ENCODE results near the gene C9orf43.

C9orf43 gene

DNA sequence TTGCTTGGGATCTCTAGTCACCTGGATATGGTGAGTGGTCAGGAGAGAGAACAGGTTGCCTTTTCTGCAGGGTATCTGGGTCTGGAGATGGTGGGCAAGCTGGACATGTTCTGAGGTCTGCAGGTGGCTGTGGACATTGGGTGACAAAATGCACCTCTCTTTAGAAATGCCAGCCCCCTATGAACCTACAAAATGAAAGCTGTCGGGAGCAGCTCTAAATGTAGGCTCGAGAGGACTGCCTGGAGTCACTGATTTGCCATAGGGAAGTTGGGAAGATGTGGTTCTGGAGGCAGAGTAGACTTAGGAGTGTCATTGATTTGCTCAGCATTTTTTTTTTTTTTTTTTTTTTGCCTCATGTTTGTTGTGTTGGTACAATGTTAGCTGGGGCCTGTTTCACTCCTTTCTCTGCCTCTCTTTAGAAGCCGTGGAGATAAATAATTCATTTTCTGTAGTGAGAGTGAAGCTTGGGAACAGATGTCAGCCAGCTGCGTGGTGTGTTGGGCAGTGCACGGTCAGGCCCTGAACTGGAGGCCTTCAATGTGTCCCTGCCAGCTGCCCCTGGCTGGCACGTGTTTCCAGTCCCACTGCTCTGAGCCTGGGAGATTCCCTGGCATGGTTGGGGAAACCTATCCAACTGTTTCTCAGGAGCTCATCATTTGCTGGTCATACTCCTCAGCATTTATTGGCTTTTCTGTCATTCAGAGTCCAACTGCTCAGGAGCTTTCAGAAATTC is 58.3 kb downstream of the C9orf43 start:
- no peak for DNase-seq (ENCODE audit: low spot score)

DNA sequence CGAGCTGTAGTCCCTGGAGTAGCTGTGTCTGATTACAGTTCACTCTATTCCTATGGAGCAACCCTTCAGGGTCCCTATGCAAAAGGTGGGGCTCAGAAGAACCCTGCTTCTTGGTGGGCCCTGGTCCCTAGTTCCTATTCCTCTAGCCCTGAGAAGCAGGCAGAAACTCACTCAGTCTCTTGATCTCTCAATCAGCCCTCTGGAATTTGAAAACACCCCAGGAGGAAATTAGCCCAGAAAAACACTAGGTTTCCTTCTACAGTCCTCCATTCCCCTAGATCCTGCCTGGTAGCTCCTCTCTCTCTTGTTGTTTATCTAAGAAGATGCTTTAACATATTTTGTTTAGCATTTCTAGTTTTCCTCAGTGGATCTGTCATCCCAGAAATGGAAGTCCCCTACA is 60.6 kb downstream of the C9orf43 start:
- no peak for DNase-seq (ENCODE audit: low spot score)

DNA sequence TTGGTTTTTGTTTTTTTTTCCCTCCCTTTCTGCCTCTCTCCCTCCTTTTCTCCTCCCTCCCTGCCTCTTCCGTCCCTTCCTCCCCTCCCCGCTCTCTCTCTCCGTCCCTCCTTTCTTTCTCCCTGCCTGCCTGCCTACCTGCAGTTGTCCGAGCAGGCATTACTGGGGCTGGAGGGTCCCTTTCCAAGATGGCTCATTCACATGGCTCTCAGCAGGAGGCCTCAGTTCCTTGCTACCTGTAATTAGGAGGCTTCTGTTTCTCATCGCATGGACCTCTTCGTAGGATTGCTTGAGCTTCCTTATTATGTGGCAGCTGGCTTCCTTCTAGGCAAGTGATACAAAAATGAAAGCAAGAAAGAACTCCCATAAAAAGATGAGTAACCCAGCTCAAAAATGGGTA is 61.0 kb downstream of the C9orf43 start:
- no peak for DNase-seq (ENCODE audit: low spot score)

DNA sequence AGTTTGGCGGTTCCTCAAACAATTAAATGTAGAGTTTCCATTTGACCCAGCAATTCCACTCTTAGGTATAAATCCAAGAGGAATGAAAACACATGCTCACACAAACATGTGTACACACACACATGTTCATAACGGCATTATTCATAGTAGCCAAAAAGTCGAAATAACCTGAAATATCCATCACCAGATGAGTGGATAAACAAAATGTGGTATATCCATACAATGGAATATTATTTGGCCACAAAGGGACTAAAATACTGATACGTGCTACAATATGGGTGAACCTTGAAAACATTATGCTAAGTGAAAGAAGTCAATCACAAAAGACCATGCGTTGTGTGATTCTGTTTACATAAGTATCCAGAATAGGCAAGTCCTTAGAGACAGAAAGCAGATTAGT is 61.7 kb downstream of the C9orf43 start:
- DNase-seq (ENCODE audit: low spot score), result no peak

DNA sequence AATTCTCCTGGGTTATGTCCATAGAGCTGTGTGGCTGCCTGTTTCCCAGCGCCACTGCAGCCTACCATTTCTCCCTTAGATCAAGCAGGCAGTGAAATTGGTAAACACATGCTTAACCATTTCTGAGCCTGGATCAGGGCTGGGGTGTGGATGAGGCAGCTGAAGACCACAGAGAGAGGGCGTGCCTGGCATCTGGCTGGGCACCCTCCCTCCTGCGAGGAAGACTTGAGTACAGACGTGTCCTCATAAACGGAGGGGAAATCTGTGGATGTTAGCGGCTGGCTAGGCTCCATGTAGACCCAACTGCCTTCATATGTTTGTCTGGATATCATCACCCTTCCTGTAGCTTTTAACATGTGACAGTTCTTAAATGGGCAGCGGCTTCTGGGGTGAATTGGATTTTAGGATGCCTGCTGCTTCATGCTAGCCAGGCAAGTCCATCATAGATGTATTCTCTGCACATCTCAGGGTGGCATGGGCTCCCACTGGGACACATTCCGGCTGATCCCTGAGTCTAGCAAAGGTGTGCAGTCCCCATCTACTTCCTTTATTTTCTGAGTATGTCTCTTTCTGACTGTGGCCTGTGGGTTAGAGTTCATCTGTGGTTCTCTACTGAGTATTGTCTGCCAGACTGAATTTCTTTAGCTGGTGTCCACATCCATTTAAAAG is 63.9 kb downstream of the C9orf43 start:
- no peak for DNase-seq (ENCODE audit: low spot score)

DNA sequence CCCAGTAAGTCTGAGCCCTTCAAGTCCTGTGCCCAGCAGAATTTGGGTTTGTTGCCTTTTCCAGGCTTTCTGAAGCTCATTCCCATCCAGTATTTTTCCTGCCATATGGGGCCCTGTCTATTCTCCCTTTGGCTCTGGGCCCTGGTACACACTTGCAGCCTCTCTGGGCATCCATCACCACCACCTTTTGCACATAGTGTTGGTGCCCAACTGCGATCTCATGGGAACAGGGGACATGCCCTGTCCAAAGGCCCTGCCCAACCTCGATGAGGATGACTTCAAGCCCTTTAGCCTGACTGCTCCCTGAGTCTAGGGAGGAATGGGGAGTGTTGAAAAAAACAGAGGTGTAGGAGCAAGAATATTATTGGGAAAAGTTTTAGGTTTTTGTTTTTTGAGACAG is 64.5 kb downstream of the C9orf43 start:
- DNase-seq (ENCODE audit: low spot score), result no peak

DNA sequence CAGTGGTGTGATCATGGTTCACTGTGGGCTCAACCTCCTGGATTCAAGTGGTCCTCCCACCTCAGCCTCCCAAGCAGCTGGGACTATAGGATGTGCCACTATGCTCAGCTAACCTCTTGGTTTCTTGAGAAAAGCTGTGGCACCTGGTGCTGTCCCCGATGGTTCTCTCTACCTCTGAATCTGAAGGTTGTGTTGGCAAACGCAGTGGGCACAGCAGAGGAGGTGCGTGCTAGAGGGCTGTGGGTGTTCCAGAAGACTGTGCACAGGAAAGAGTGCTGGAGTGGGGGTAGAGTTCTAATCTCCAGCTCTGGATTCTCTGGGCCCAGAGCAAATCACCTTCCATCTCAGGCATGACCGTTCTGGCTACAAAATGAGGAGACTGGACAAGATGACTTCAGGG is 65.4 kb downstream of the C9orf43 start:
- no peak for DNase-seq (ENCODE audit: low spot score)

DNA sequence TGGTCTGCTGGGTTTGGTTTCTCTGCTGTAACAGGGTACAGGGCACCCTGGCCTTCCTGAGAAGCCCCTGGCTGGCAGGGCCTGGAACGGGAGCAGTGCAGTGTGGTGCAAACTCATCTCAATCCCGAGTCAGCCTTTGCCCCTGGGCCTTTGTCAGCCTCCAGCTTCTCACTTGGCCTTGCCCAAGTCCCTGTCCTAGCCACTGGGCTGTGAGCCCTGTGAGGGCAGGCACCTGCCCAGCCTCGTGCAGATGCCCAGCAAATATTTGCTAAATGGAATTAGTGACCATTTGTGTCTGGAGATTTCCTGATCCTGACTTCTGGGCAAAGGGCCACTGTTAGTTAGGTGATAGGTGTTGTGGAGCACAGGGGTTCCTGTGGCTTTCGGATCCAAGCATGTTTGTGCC is 66.0 kb downstream of the C9orf43 start:
- no peak for DNase-seq (ENCODE audit: low spot score)

DNA sequence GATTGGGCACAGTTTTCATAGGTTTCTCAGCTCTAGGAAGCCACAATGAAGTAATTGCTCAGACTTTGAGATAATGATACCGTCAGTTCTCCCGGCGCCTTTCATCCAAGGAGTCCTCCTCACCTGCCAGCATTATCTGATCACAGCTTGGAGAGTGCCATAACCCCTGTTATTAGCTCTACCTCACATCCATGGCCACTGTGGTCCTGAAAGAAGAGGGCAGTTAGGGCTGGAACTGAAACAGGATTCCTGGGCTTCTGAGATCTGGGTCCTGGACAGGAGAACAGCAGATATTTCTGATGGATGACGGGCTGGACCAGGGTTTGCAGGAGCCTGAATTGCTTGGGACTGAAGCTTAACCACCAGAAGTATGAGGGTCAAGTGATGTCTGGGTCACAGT is 66.5 kb downstream of the C9orf43 start:
- no peak for DNase-seq (ENCODE audit: low spot score)

DNA sequence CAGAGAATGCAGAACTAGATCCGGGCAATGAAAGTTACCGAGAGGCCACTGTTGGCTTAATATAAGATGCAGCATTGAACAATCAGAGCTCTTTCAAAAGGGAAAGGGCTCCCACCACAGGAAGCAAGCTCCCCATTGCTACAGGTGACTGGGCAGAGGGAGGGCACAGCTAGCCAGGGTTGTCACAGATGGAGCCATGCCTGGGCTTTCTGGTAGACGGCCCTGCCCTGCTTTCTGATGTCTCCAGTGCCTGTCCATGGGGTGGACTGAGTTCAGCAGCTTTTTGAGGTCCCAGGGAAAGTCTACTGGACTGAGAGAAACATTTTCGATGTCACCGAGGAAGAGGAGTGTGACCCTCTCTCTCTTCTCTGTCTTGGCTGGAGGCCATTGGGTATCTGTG is 67.1 kb downstream of the C9orf43 start:
- no peak for DNase-seq (ENCODE audit: low spot score)

DNA sequence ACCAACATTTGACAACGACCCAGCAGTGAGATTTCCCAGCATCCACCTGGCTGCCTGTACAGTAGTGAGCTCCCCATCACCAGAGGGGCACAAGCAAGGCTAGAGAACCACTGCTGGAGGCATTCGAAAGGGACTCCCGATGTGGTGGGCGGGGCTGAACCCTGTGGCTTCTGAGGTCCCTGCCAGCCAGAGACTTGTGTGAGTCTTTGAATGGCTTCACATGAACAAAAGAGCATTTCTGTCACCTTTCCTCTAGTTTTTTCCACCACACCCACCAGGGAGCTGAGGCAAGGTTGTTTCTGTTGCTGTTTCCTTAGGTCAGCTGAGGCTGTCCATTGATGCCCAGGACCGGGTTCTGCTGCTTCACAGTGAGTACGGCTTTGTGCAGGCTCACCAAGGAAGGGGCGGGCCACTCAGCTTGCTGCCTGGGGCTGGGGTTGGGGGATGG is 68.7 kb downstream of the C9orf43 start:
- no peak for DNase-seq (ENCODE audit: low spot score)

All from hepatic stellate cell (primary cell).